ENCODE measurements around the gene GRPEL2.

The GRPEL2 gene

GRCh38 chr5:149358294-149358651 is 13.0 kb downstream of the GRPEL2 start:
- Histone ChIP-seq H3K4me3 (ENCODE audit: low read depth in 1 of 2, low read length in 2 of 2) (peak overlapping the region; percentile 61 to 74), H3K27ac (ENCODE audit: low read length) (no peak overlapping the region), H3K4me1 (ENCODE audit: control insufficient read depth in 1 of 2, insufficient read depth in 2 of 2, low read length in 2 of 2) (peaks cover 0 to 12% of the 10 kb centered on the region in 2 donors), H3K27me3 (ENCODE audit: low read depth, low read length) (no peaks in the 10 kb centered on the region), H3K36me3 (ENCODE audit: control insufficient read depth in 1 of 2, insufficient read depth in 2 of 2, low read length in 2 of 2) (peaks cover 7% of the 10 kb centered on the region in 2 donors), H3K9me3 (ENCODE audit: control insufficient read depth in 1 of 2, low read length in 2 of 2) (no peaks in the 10 kb centered on the region)

- Histone ChIP-seq H3K27me3 (ENCODE audit: low read depth, low read length) (no peaks in the 10 kb centered on the region), H3K4me3 (ENCODE audit: low read depth in 1 of 2, low read length in 2 of 2) (peak overlapping the region in 1 of 2 donors; percentile 61), H3K27ac (ENCODE audit: low read length) (no peak overlapping the region), H3K4me1 (ENCODE audit: control insufficient read depth in 1 of 2, insufficient read depth in 2 of 2, low read length in 2 of 2) (peaks cover 0 to 12% of the 10 kb centered on the region in 2 donors), H3K9me3 (ENCODE audit: control insufficient read depth in 1 of 2, low read length in 2 of 2) (no peaks in the 10 kb centered on the region), H3K36me3 (ENCODE audit: control insufficient read depth in 1 of 2, insufficient read depth in 2 of 2, low read length in 2 of 2) (peaks cover 6% of the 10 kb centered on the region in 2 donors)
Measured at GRCh38 chr5:149358868-149359495, 13.7 kb downstream of the GRPEL2 start.

GRCh38 chr5:149360272-149360671 is 15.0 kb downstream of the GRPEL2 start:
- Histone ChIP-seq H3K4me1 (ENCODE audit: control insufficient read depth in 1 of 2, insufficient read depth in 2 of 2, low read length in 2 of 2) (peaks cover 0 to 12% of the 10 kb centered on the region in 2 donors), H3K4me3 (ENCODE audit: low read depth in 1 of 2, low read length in 2 of 2) (no peak overlapping the region), H3K9me3 (ENCODE audit: control insufficient read depth in 1 of 2, low read length in 2 of 2) (no peaks in the 10 kb centered on the region), H3K27me3 (ENCODE audit: low read depth, low read length) (no peaks in the 10 kb centered on the region), H3K36me3 (ENCODE audit: control insufficient read depth in 1 of 2, insufficient read depth in 2 of 2, low read length in 2 of 2) (no peaks in the 10 kb centered on the region), H3K27ac (ENCODE audit: low read length) (no peak overlapping the region)

- Histone ChIP-seq H3K4me3 (ENCODE audit: low read depth in 1 of 2, low read length in 2 of 2) (no peak overlapping the region), H3K9me3 (ENCODE audit: control insufficient read depth in 1 of 2, low read length in 2 of 2) (no peaks in the 10 kb centered on the region), H3K36me3 (ENCODE audit: control insufficient read depth in 1 of 2, insufficient read depth in 2 of 2, low read length in 2 of 2) (no peaks in the 10 kb centered on the region), H3K27ac (ENCODE audit: low read length) (no peak overlapping the region), H3K27me3 (ENCODE audit: low read depth, low read length) (no peaks in the 10 kb centered on the region), H3K4me1 (ENCODE audit: control insufficient read depth in 1 of 2, insufficient read depth in 2 of 2, low read length in 2 of 2) (peaks cover 0 to 12% of the 10 kb centered on the region in 2 donors)
Measured at GRCh38 chr5:149362541-149362940, 17.2 kb downstream of the GRPEL2 start.

GRCh38 chr5:149363358-149363757 is 18.1 kb downstream of the GRPEL2 start:
- H3K4me3 ChIP-seq (ENCODE audit: low read depth in 1 of 2, low read length in 2 of 2), result no peak overlapping the region
- peaks cover 0 to 9% of the 10 kb centered on the region in 2 donors for H3K4me1 ChIP-seq (ENCODE audit: control insufficient read depth in 1 of 2, insufficient read depth in 2 of 2, low read length in 2 of 2)
- no peaks in the 10 kb centered on the region for H3K9me3 ChIP-seq (ENCODE audit: control insufficient read depth in 1 of 2, low read length in 2 of 2)
- no peaks in the 10 kb centered on the region for H3K27me3 ChIP-seq (ENCODE audit: low read depth, low read length)
- H3K36me3 ChIP-seq (ENCODE audit: control insufficient read depth in 1 of 2, insufficient read depth in 2 of 2, low read length in 2 of 2), result no peaks in the 10 kb centered on the region
- no peak overlapping the region for H3K27ac ChIP-seq (ENCODE audit: low read length)

- peaks cover 0 to 5% of the 10 kb centered on the region in 2 donors for H3K4me1 ChIP-seq (ENCODE audit: control insufficient read depth in 1 of 2, insufficient read depth in 2 of 2, low read length in 2 of 2)
- H3K36me3 ChIP-seq (ENCODE audit: control insufficient read depth in 1 of 2, insufficient read depth in 2 of 2, low read length in 2 of 2), result no peaks in the 10 kb centered on the region
- H3K4me3 ChIP-seq (ENCODE audit: low read depth in 1 of 2, low read length in 2 of 2), result no peak overlapping the region
- no peaks in the 10 kb centered on the region for H3K9me3 ChIP-seq (ENCODE audit: control insufficient read depth in 1 of 2, low read length in 2 of 2)
- no peak overlapping the region for H3K27ac ChIP-seq (ENCODE audit: low read length)
- no peaks in the 10 kb centered on the region for H3K27me3 ChIP-seq (ENCODE audit: low read depth, low read length)
Measured at GRCh38 chr5:149363936-149364335, 18.6 kb downstream of the GRPEL2 start.

- Histone ChIP-seq H3K9me3 (ENCODE audit: control insufficient read depth in 1 of 2, low read length in 2 of 2) (no peaks in the 10 kb centered on the region), H3K27me3 (ENCODE audit: low read depth, low read length) (no peaks in the 10 kb centered on the region), H3K36me3 (ENCODE audit: control insufficient read depth in 1 of 2, insufficient read depth in 2 of 2, low read length in 2 of 2) (no peaks in the 10 kb centered on the region), H3K4me3 (ENCODE audit: low read depth in 1 of 2, low read length in 2 of 2) (no peak overlapping the region), H3K4me1 (ENCODE audit: control insufficient read depth in 1 of 2, insufficient read depth in 2 of 2, low read length in 2 of 2) (peaks cover 0 to 4% of the 10 kb centered on the region in 2 donors), H3K27ac (ENCODE audit: low read length) (no peak overlapping the region)
Measured at GRCh38 chr5:149364719-149365118, 19.4 kb downstream of the GRPEL2 start.

- H3K27ac ChIP-seq (ENCODE audit: low read length), result no peak overlapping the region
- peaks cover 0 to 4% of the 10 kb centered on the region in 2 donors for H3K4me1 ChIP-seq (ENCODE audit: control insufficient read depth in 1 of 2, insufficient read depth in 2 of 2, low read length in 2 of 2)
- H3K27me3 ChIP-seq (ENCODE audit: low read depth, low read length), result no peaks in the 10 kb centered on the region
- no peaks in the 10 kb centered on the region for H3K36me3 ChIP-seq (ENCODE audit: control insufficient read depth in 1 of 2, insufficient read depth in 2 of 2, low read length in 2 of 2)
- no peak overlapping the region for H3K4me3 ChIP-seq (ENCODE audit: low read depth in 1 of 2, low read length in 2 of 2)
- no peaks in the 10 kb centered on the region for H3K9me3 ChIP-seq (ENCODE audit: control insufficient read depth in 1 of 2, low read length in 2 of 2)
Measured at GRCh38 chr5:149365418-149365817, 20.1 kb downstream of the GRPEL2 start.

- Histone ChIP-seq H3K9me3 (ENCODE audit: control insufficient read depth in 1 of 2, low read length in 2 of 2) (no peaks in the 10 kb centered on the region), H3K27me3 (ENCODE audit: low read depth, low read length) (no peaks in the 10 kb centered on the region), H3K27ac (ENCODE audit: low read length) (no peak overlapping the region), H3K4me3 (ENCODE audit: low read depth in 1 of 2, low read length in 2 of 2) (no peak overlapping the region), H3K4me1 (ENCODE audit: control insufficient read depth in 1 of 2, insufficient read depth in 2 of 2, low read length in 2 of 2) (peaks cover 4 to 12% of the 10 kb centered on the region in 2 donors), H3K36me3 (ENCODE audit: control insufficient read depth in 1 of 2, insufficient read depth in 2 of 2, low read length in 2 of 2) (no peaks in the 10 kb centered on the region)
Measured at GRCh38 chr5:149366169-149366729, 20.9 kb downstream of the GRPEL2 start.

- Histone ChIP-seq H3K4me1 (ENCODE audit: control insufficient read depth in 1 of 2, insufficient read depth in 2 of 2, low read length in 2 of 2) (peaks cover 4 to 24% of the 10 kb centered on the region in 2 donors), H3K27me3 (ENCODE audit: low read depth, low read length) (no peaks in the 10 kb centered on the region), H3K27ac (ENCODE audit: low read length) (no peak overlapping the region), H3K9me3 (ENCODE audit: control insufficient read depth in 1 of 2, low read length in 2 of 2) (no peaks in the 10 kb centered on the region), H3K4me3 (ENCODE audit: low read depth in 1 of 2, low read length in 2 of 2) (no peak overlapping the region), H3K36me3 (ENCODE audit: control insufficient read depth in 1 of 2, insufficient read depth in 2 of 2, low read length in 2 of 2) (no peaks in the 10 kb centered on the region)
Measured at GRCh38 chr5:149367249-149367971, 22.1 kb downstream of the GRPEL2 start.

- H3K9me3 ChIP-seq (ENCODE audit: control insufficient read depth in 1 of 2, low read length in 2 of 2), result no peaks in the 10 kb centered on the region
- no peaks in the 10 kb centered on the region for H3K27me3 ChIP-seq (ENCODE audit: low read depth, low read length)
- H3K4me1 ChIP-seq (ENCODE audit: control insufficient read depth in 1 of 2, insufficient read depth in 2 of 2, low read length in 2 of 2), result peaks cover 4 to 30% of the 10 kb centered on the region in 2 donors
- H3K36me3 ChIP-seq (ENCODE audit: control insufficient read depth in 1 of 2, insufficient read depth in 2 of 2, low read length in 2 of 2), result no peaks in the 10 kb centered on the region
- H3K4me3 ChIP-seq (ENCODE audit: low read depth in 1 of 2, low read length in 2 of 2), result no peak overlapping the region
- no peak overlapping the region for H3K27ac ChIP-seq (ENCODE audit: low read length)
Measured at GRCh38 chr5:149367972-149368645, 22.8 kb downstream of the GRPEL2 start.

All from muscle layer of duodenum (tissue), 2 donors.